ENCODE data around the gene PPP1R13B. TPM values are rescaled to one million over a fixed set of nuclear protein-coding genes. Genes with fewer than 3 reads are reported as not detected.

Gene PPP1R13B
- total RNA-seq, 2 experiments from 2014 or later, result 8.2 to 18.9 TPM

GRCh38 chr14:103825101-103825500 lies 22.3 kb downstream of the PPP1R13B start:
- H3K4me3 ChIP-seq (ENCODE audit: low read depth, low read length, poor library complexity, severe bottlenecking), result no peak overlapping the region
- H3K36me3 ChIP-seq (ENCODE audit: insufficient read depth, low read length), result no peaks in the 10 kb centered on the region
- intact Hi-C loops (cut with micrococcal nuclease; ENCODE audit: unreplicated experiment), result no loop called here
- no peaks in the 10 kb centered on the region for H3K79me2 ChIP-seq (ENCODE audit: insufficient read depth, low read depth, low read length)
- no peaks in the 10 kb centered on the region for H3K4me1 ChIP-seq (ENCODE audit: insufficient read depth, low read length, poor library complexity, severe bottlenecking)
- no peak overlapping the region for H2AFZ ChIP-seq (ENCODE audit: low read length)
- no peaks in the 10 kb centered on the region for H3K9me2 ChIP-seq (ENCODE audit: insufficient read depth, low read length)
- DNase-seq (ENCODE audit: low spot score), result no peak
- no TSS peak for BruUV-seq (replicated peaks)
- no peaks in the 10 kb centered on the region for H4K20me1 ChIP-seq (ENCODE audit: insufficient read depth, low read length)
- ChIA-PET CTCF (ENCODE audit: unreplicated experiment) (interaction anchor here (1.0 kb wide), 1 partner anchor 9 kb away, joined by 3 read pairs; no protein-coding TSS in a partner anchor), POLR2A (interaction anchor here (1.6 kb wide), 1 partner anchor 10 kb away, joined by 3 read pairs; no protein-coding TSS in a partner anchor)
- H3K4me2 ChIP-seq (ENCODE audit: low read length), result no peak overlapping the region
- TF ChIP-seq EZH2phosphoT487 (IDR thresholded peaks at IDR 0.05; ENCODE audit: borderline replicate concordance, low read depth, low read length) (no peak), CTCF (conservative IDR thresholded peaks at IDR 0.05; ENCODE audit: low read length) (no peak)
- no peaks in the 10 kb centered on the region for H3K9me3 ChIP-seq (ENCODE audit: low read length)
- H3K27ac ChIP-seq (ENCODE audit: low read depth, low read length, poor library complexity, severe bottlenecking), result no peak overlapping the region

GRCh38 chr14:103820908-103821307 lies 26.5 kb downstream of the PPP1R13B start:
- no peak for DNase-seq (ENCODE audit: low spot score)
- TF ChIP-seq EZH2phosphoT487 (IDR thresholded peaks at IDR 0.05; ENCODE audit: borderline replicate concordance, low read depth, low read length) (no peak), CTCF (conservative IDR thresholded peaks at IDR 0.05; ENCODE audit: low read length) (no peak)
- H3K9me3 ChIP-seq (ENCODE audit: low read length), result no peaks in the 10 kb centered on the region
- CTCF ChIA-PET (ENCODE audit: unreplicated experiment), result no interaction called here
- no peaks in the 10 kb centered on the region for H3K9me2 ChIP-seq (ENCODE audit: insufficient read depth, low read length)
- no peak overlapping the region for H3K27ac ChIP-seq (ENCODE audit: low read depth, low read length, poor library complexity, severe bottlenecking)
- H3K4me1 ChIP-seq (ENCODE audit: insufficient read depth, low read length, poor library complexity, severe bottlenecking), result no peaks in the 10 kb centered on the region
- no peak overlapping the region for H2AFZ ChIP-seq (ENCODE audit: low read length)
- BruUV-seq (replicated peaks), result no TSS peak
- H3K4me2 ChIP-seq (ENCODE audit: low read length), result no peak overlapping the region
- H4K20me1 ChIP-seq (ENCODE audit: insufficient read depth, low read length), result no peaks in the 10 kb centered on the region
- H3K36me3 ChIP-seq (ENCODE audit: insufficient read depth, low read length), result no peaks in the 10 kb centered on the region
- no peaks in the 10 kb centered on the region for H3K79me2 ChIP-seq (ENCODE audit: insufficient read depth, low read depth, low read length)
- H3K4me3 ChIP-seq (ENCODE audit: low read depth, low read length, poor library complexity, severe bottlenecking), result no peak overlapping the region
- POLR2A ChIA-PET, result no interaction called here
- intact Hi-C loops (cut with micrococcal nuclease; ENCODE audit: unreplicated experiment), result no loop called here

- Histone ChIP-seq H2AFZ (ENCODE audit: low read length) (no peak overlapping the region), H3K27ac (ENCODE audit: low read depth, low read length, poor library complexity, severe bottlenecking) (no peak overlapping the region), H4K20me1 (ENCODE audit: insufficient read depth, low read length) (no peaks in the 10 kb centered on the region), H3K4me3 (ENCODE audit: low read depth, low read length, poor library complexity, severe bottlenecking) (no peak overlapping the region), H3K4me2 (ENCODE audit: low read length) (no peak overlapping the region), H3K36me3 (ENCODE audit: insufficient read depth, low read length) (no peaks in the 10 kb centered on the region), H3K9me3 (ENCODE audit: low read length) (no peaks in the 10 kb centered on the region), H3K79me2 (ENCODE audit: insufficient read depth, low read depth, low read length) (no peaks in the 10 kb centered on the region), H3K9me2 (ENCODE audit: insufficient read depth, low read length) (no peaks in the 10 kb centered on the region), H3K4me1 (ENCODE audit: insufficient read depth, low read length, poor library complexity, severe bottlenecking) (no peaks in the 10 kb centered on the region)
- no peak for TF ChIP-seq CTCF (conservative IDR thresholded peaks at IDR 0.05; ENCODE audit: low read length)
- TF ChIP-seq EZH2phosphoT487 (IDR thresholded peaks at IDR 0.05; ENCODE audit: borderline replicate concordance, low read depth, low read length), result no peak
- POLR2A ChIA-PET, result interaction anchor here (0.6 kb wide), 1 partner anchor 685 kb away, joined by 4 read pairs; no protein-coding TSS in a partner anchor
- DNase-seq (ENCODE audit: low spot score), result no peak
- intact Hi-C loops (cut with micrococcal nuclease; ENCODE audit: unreplicated experiment), result no loop called here
- BruUV-seq (replicated peaks), result no TSS peak
- CTCF ChIA-PET (ENCODE audit: unreplicated experiment), result no interaction called here
These were observed 27.0 kb downstream of the PPP1R13B start for GRCh38 chr14:103820382-103820781.
